BJ (cell line): Measurements from ENCODE around the gene CEP120. TPM values are rescaled to one million over a fixed set of nuclear protein-coding genes. Genes with fewer than 3 reads are reported as not detected.
"Not testable (repeated sequence)": the region's sequence is repeated elsewhere in the genome, so short reads cannot be mapped to it uniquely, and the experiment has no call there.

Experiments used
- CTCF ChIA-PET: fragments of 350-600 bp; formaldehyde crosslinking; extraction: SDS; loops from one replicate; lab custom pipeline; 2021; ENCODE audit warnings: antibody characterized with exemption, inconsistent platforms; lab: Yijun Ruan, JAX
- POLR2A ChIA-PET: fragments of 300-600 bp; sonication (Branson Sonifier 250); formaldehyde crosslinking; extraction: SDS; loops from one replicate; lab custom pipeline; 2021; ENCODE audit warnings: antibody characterized with exemption; lab: Charles Lee
- DNase-seq: peaks from one replicate; pipeline ENCODE4 v3.0.0-alpha.2; 2011; ENCODE audit warnings: low read depth
- H3K27me3 ChIP-seq: 2 replicates; pipeline ENCODE4 v1.6.0; 2011; ENCODE audit warnings: low read length; ENCODE audit not compliant: control insufficient read depth, insufficient read depth
- H3K36me3 ChIP-seq: 2 replicates; pipeline ENCODE4 v1.5.1; 2011; ENCODE audit warnings: low read length; ENCODE audit not compliant: control insufficient read depth, insufficient read depth
- H3K4me3 ChIP-seq: 2 replicates; pipeline ENCODE4 v1.5.1; 2011; ENCODE audit warnings: low read depth, mild to moderate bottlenecking, control low read depth, low read length
- CTCF ChIP-seq: IDR thresholded peaks from 2 replicates; pipeline ENCODE4 v1.5.1; 2011; ENCODE audit warnings: low read depth, mild to moderate bottlenecking, control low read depth, inconsistent platforms, low read length, moderate library complexity; ENCODE audit not compliant: insufficient read depth
- polyA plus RNA-seq: library from polyadenylated mRNA; depleted of rRNA; stranded (reverse); fragments of >200 nt; gene quantifications from 2 replicates; pipeline ENCODE4 v1.2.3, GENCODE V29; 2011

The CEP120 gene
- polyA plus RNA-seq, 1 experiment, result 23.1 TPM

DNA sequence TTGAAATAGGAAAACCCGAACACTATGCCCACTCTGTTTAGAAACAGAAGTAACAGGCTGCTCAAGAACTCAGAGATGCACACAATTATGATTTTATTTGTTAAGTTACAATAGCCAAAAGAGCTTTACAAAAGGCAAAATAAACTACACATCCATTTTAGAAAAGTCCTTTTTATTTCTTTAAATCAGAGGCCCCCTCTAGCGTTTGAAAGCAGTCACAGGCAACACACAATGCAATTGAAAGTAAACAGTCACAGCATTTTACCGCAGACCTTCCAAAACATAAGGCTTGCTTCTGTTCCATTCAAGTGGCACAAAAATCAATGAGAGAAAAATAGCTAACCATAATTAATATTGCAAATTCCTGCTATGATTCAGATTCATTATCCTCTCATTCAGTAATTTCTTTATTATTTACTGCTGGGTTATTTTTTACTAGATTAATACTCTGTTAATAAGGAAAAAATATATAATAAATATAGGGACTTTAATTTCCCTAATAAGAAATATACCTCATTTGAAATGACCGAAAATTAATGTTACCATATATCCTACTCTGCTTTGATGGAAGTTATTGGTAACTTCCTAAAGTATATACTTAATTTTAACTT is 78.3 kb downstream of the CEP120 start:
- no peak overlapping the region for H3K4me3 ChIP-seq

DNA sequence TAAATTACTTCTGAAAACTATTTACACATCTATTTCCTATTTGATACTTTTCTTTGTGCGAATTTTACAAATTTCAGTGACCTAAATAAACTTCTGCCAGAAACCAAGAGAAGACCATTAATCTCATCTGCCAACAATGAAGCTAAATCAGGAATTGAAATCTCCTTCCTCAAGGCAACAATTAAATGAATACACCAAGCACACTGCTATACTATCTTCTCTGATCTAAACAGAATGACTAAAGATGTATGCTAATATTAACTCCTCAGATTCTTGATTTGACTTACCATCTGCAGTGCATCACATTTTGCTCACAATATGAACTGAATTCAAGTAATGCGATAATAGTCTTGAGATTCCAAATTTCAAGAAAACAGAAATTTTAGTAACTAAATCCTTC is 82.3 kb downstream of the CEP120 start:
- no peak overlapping the region for H3K4me3 ChIP-seq
- ChIA-PET POLR2A (no interaction called here), CTCF (interaction anchor here (0.6 to 2.1 kb wide), 2 partner anchors 45 to 825 kb away, joined by 3 to 4 read pairs; no protein-coding TSS in a partner anchor)
- no peak for DNase-seq
- H3K36me3 ChIP-seq, result no peaks in the 10 kb centered on the region
- no peak for TF ChIP-seq CTCF
- H3K27me3 ChIP-seq, result no peaks in the 10 kb centered on the region

More for the DNA sequence above, 78.3 kb downstream of the CEP120 start:
- peak; percentile 82 for TF ChIP-seq CTCF
- CTCF ChIA-PET, result interaction anchor here (0.6 to 2.0 kb wide), 11 partner anchors 9 to 1062 kb away, joined by 3 to 7 read pairs (median 3); no protein-coding TSS in a partner anchor
- DNase-seq, result no peak
- no peaks in the 10 kb centered on the region for H3K27me3 ChIP-seq
- POLR2A ChIA-PET, result no interaction called here
- peaks cover 1% of the 10 kb centered on the region for H3K36me3 ChIP-seq

- H3K36me3 ChIP-seq, POLR2A ChIA-PET, H3K27me3 ChIP-seq, DNase-seq, H3K4me3 ChIP-seq: not testable (repeated sequence)
- CTCF ChIA-PET, result interaction anchor here (0.6 kb wide), 1 partner anchor 48 kb away, joined by 3 read pairs; no protein-coding TSS in a partner anchor
Measured at GRCh38 chr5:123308377-123308776, 114.8 kb downstream of the CEP120 start.

- Histone ChIP-seq H3K27me3 (no peaks in the 10 kb centered on the region), H3K36me3 (no peaks in the 10 kb centered on the region), H3K4me3 (no peak overlapping the region)
- TF ChIP-seq CTCF, result no peak
- ChIA-PET POLR2A (no interaction called here), CTCF (interaction anchor here (1.1 kb wide), 1 partner anchor 31 kb away, joined by 5 read pairs; no protein-coding TSS in a partner anchor)
- DNase-seq, result no peak
Measured at GRCh38 chr5:123305751-123306150, 117.5 kb downstream of the CEP120 start.

GRCh38 chr5:123304777-123305316 is 118.4 kb downstream of the CEP120 start:
- no peaks in the 10 kb centered on the region for H3K27me3 ChIP-seq
- no peak overlapping the region for H3K4me3 ChIP-seq
- DNase-seq, result no peak
- ChIA-PET CTCF (no interaction called here), POLR2A (no interaction called here)
- H3K36me3 ChIP-seq, result no peaks in the 10 kb centered on the region
- no peak for TF ChIP-seq CTCF
